ENCODE data around the gene CWC22. TPM values are rescaled to one million over a fixed set of nuclear protein-coding genes. Genes with fewer than 3 reads are reported as not detected.
"Not testable (repeated sequence)": the region's sequence is repeated elsewhere in the genome, so short reads cannot be mapped to it uniquely, and the experiment has no call there.

The CWC22 gene
- total and polyA plus RNA-seq, 7 donors = 7.2 to 29.9 (median 20.5) TPM

GRCh38 chr2:179963626-179964025, 43.5 kb downstream of the CWC22 start:
- 93 to 98% methylated on average over 4 of the region's 4 CpGs for WGBS, 2 donors
- no peak for DNase-seq
- H3K4me1 ChIP-seq = no peaks in the 10 kb centered on the region
- H3K27me3 ChIP-seq = no peaks in the 10 kb centered on the region
- intact Hi-C loops (cut with DNase I) = no loop called here
- peaks cover 5 to 59% (median 13%) of the 10 kb centered on the region in 4 donors for H3K36me3 ChIP-seq
- H3K9me3 ChIP-seq = no peaks in the 10 kb centered on the region
- H3K4me3 ChIP-seq = no peak overlapping the region
- TF ChIP-seq POLR2AphosphoS5 (IDR thresholded peaks at IDR 0.05) (no peak), CTCF (IDR thresholded peaks at IDR 0.05) (no peak), POLR2A (IDR thresholded peaks at IDR 0.05) (no peak), EP300 (IDR thresholded peaks at IDR 0.05) (no peak)
- H3K27ac ChIP-seq = no peak overlapping the region

- DNase-seq; H3K4me3 ChIP-seq; H3K4me1 ChIP-seq; H3K9me3 ChIP-seq; H3K27ac ChIP-seq; intact Hi-C loops (cut with DNase I); H3K27me3 ChIP-seq: not testable (repeated sequence)
- H3K36me3 ChIP-seq = peaks cover 0 to 48% (median 3%) of the 10 kb centered on the region in 4 donors
- WGBS, 2 donors = 98% methylated on average over 4 of the region's 4 CpGs
These were observed 48.8 kb downstream of the CWC22 start for GRCh38 chr2:179958251-179958650.

- DNase-seq = no peak
- H3K4me3 ChIP-seq = no peak overlapping the region
- 85 to 93% methylated on average over 4 of the region's 4 CpGs for WGBS, 2 donors
- peaks cover 0 to 74% (median 24%) of the 10 kb centered on the region in 4 donors for H3K36me3 ChIP-seq
- intact Hi-C loops (cut with DNase I) = no loop called here
- no peaks in the 10 kb centered on the region for H3K9me3 ChIP-seq
- TF ChIP-seq POLR2AphosphoS5 (IDR thresholded peaks at IDR 0.05) (no peak), EP300 (IDR thresholded peaks at IDR 0.05) (no peak), CTCF (IDR thresholded peaks at IDR 0.05) (no peak), POLR2A (IDR thresholded peaks at IDR 0.05) (no peak)
- no peak overlapping the region for H3K27ac ChIP-seq
- no peaks in the 10 kb centered on the region for H3K4me1 ChIP-seq
- no peaks in the 10 kb centered on the region for H3K27me3 ChIP-seq
These were observed 53.1 kb downstream of the CWC22 start for GRCh38 chr2:179954026-179954425.

- intact Hi-C loops (cut with DNase I) = no loop called here
- Histone ChIP-seq H3K9me3 (no peaks in the 10 kb centered on the region), H3K36me3 (peaks cover 0 to 74% (median 24%) of the 10 kb centered on the region in 4 donors), H3K4me3 (no peak overlapping the region), H3K27me3 (no peaks in the 10 kb centered on the region), H3K4me1 (no peaks in the 10 kb centered on the region), H3K27ac (no peak overlapping the region)
- DNase-seq = no peak
- 96 to 98% methylated on average over 1 of the region's 1 CpG for WGBS, 2 donors
- TF ChIP-seq CTCF (IDR thresholded peaks at IDR 0.05) = no peak
- no peak for TF ChIP-seq POLR2AphosphoS5 (IDR thresholded peaks at IDR 0.05)
- TF ChIP-seq EP300 (IDR thresholded peaks at IDR 0.05) = no peak
- no peak for TF ChIP-seq POLR2A (IDR thresholded peaks at IDR 0.05)
These were observed 53.7 kb downstream of the CWC22 start for GRCh38 chr2:179953359-179953758.

- Histone ChIP-seq H3K27me3 (no peaks in the 10 kb centered on the region), H3K9me3 (no peaks in the 10 kb centered on the region), H3K36me3 (peaks cover 0 to 78% (median 24%) of the 10 kb centered on the region in 4 donors), H3K27ac (no peak overlapping the region), H3K4me3 (no peak overlapping the region), H3K4me1 (no peaks in the 10 kb centered on the region)
- 86 to 92% methylated on average over 2 of the region's 2 CpGs for WGBS, 2 donors
- DNase-seq = no peak
- intact Hi-C loops (cut with DNase I) = no loop called here
- TF ChIP-seq CTCF (IDR thresholded peaks at IDR 0.05) (no peak), EP300 (IDR thresholded peaks at IDR 0.05) (no peak), POLR2A (IDR thresholded peaks at IDR 0.05) (no peak), POLR2AphosphoS5 (IDR thresholded peaks at IDR 0.05) (no peak)
These were observed 54.4 kb downstream of the CWC22 start for GRCh38 chr2:179952658-179953057.
